GM12878 (cell line): ENCODE measurements around the gene MCC.

Experiments
- RAD21 ChIP-seq: IDR thresholded peaks from 2 replicates; pipeline ENCODE4 v1.6.1; 2011; ENCODE audit warnings: mild to moderate bottlenecking, low read depth, low read length, moderate library complexity; ENCODE audit not compliant: insufficient read depth
- ZBTB40 ChIP-seq: fragments of 450-650 bp; IDR thresholded peaks from 2 replicates; pipeline ENCODE4 v1.6.1; 2016; ENCODE audit warnings: mild to moderate bottlenecking, moderate library complexity, borderline replicate concordance

- TF ChIP-seq RAD21, result no peak
- no peak for TF ChIP-seq ZBTB40
Observed at GRCh38 chr5:113152380-113152740, 335.9 kb downstream of the MCC start.
